NCI-H2107 treated with DMSO at 0.1 percent for 48 hours (cell line): ENCODE results near the gene FRK.

ENCODE experiments used
- DNase-seq: peaks from one replicate; lab custom pipeline; 2025; ENCODE audit not compliant: unreplicated experiment; lab: John Stamatoyannopoulos, UW

Gene FRK

DNA sequence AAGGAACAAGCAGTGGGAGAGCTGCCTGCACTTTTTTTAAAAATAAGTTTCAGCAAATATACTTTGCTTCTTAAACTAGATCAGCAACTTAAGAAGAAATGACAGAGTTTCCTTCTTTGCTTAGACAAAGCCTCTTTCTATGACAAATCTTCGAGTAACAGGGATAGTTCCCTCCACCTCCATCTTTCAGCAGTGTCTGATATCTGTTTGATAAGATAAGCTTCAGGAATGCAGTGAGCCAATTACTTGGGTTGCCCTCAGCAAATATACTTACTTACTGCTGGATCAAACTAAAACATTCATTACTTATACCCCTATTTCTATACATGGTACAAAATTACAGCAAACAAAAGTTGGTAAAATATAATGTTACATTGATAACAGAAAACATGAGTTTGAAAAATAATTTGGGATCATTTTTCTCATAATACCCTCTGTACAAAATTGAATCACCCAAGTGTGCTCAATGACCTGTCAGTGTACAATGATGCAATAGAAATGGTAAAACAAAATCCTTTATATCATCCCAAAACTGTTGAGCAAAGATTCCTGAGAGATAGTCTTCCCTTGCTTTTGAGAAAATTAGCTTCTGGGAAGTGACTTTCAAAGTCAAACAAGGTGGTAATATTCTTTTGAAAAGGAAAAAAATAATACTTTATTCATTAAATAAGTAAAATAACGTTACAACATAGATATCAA is 24.5 kb downstream of the FRK start:
- DNase-seq: no peak

DNA sequence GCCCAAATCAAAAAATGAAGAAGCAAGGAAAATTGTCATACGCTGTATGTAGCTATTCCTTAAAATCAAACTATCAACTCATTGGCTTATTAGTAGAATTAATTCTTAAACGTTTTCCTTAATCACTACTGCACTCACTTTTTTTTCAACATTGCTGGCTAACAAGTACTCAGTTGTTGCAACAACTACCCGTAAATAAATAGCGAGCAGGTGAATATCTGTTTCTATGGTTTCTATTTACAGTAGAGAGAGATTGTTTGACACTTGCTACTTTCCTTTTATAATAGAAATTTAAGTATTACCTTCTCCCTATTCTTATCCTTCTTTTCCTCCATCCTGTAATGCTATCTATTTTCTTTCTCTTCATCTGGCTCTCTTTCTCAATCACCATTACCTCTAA is 25.1 kb downstream of the FRK start:
- DNase-seq: no peak

DNA sequence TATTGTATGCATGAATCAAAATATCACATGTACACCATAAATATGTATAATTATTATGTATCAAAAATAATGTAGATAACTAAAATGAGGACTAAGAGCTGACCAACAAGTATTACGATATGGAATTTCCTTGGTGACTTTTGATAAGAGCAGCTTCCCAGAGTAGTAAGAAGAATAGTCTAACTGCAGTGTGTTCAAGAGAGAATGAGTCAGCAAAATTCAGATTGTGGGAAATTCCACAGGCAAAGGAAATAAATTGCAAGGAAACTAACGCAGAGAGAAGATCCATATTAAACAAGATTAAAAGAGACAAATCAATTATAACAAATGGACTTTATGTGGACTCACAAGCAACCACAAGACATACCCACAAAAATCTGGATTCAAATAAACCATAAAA is 26.4 kb downstream of the FRK start:
- no peak for DNase-seq

DNA sequence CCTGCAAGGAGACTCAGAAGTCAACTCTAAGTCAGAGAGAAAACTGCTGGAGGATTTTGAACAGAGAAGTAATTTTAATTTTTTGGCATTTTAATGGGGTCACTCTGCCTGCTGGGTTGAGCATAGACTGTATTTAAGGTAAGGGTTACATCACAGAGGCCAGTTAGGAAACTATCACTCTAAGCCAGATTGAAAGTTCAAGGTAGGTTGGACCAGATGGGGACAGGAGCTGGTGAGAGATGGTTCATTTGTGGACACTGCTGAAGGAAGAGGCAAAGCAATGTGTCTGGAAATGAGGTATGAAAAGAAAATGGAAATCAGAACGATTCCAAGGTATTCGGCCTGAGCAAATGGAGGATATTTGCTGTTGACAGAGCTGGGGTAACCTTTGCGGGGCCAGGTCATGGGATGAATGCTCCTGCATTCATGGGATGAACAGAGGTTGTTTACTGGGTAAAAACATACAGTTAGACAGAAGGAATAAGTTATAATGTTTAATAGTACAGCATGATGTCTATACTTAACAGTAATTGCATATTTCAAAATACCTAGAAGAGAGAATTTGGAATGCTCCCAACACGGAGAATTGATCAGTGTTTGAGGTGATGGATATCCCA is 26.9 kb downstream of the FRK start:
- no peak for DNase-seq

DNA sequence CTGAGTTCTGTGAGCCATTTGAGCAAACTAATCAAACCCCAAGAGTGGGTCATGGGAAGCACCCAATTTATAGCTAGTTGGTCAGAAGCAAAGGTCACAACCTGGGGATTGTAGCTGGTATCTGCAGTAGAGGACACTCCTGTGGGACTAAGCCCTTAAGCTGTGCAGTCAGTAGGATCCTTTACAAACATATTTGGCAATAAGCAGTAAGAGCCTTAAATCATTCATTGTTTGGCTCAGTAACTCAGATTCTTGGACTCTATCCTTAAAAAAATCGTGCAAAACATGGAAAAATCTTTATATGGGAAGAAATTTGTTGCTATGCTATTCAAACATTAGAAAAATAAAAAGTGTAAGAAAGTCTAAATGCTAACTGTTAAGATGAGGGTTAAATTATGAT is 29.9 kb downstream of the FRK start:
- no peak for DNase-seq

DNA sequence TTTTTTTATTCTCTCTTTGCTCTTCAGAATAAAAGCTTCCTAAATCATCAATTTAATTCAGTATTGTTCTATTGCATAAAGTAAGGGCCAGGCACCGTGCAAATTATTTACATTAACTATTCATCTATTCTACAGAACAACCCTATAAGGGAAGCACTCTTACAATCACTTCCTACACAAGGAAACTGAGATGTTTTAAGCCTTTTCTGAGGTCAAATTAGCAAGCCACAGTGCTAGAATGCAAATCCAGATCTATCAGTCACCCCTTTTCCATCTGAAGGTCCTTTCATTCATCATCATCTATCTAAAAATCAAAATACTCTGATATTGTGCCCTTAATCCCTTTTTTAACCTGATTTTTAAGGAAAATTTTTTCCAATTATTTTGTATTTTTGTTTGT is 31.2 kb downstream of the FRK start:
- no peak for DNase-seq

DNA sequence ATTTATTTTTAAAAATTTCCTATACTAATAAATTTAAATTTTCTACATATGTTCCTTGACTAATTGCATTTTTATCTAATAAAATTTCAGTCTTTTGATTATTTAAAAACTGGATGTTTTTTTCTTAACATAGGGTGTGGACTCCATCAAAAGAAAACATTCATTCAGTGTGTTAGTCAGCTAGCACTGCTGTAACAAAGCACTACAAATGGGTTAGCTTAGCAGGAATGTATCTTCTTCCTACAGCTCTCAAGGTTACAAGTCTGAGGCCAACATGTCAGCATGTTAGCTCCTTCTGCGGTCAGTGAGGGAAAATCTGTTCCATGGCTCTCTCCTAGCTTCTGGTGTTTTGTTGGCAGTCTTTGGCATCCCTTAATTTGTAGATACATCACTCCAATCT is 32.5 kb downstream of the FRK start:
- no peak for DNase-seq

DNA sequence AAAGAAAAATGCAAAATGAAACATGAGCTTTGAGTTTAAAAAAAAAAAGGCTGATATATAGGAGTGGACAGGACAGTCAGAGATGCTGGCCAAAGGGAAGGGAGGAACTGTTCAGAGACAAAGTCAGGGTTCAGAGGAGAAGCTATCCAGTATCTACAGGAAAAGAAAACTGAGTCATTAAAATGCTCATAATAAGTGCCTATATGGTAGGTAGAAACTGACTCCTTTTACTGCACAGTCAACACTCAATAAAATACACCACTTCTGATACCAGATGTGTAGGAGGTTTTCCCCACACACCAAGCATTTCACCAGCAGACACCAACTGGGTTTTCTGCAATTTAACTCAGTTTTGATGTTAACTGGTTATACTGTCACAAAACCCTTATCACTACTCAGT is 32.9 kb downstream of the FRK start:
- DNase-seq: no peak

DNA sequence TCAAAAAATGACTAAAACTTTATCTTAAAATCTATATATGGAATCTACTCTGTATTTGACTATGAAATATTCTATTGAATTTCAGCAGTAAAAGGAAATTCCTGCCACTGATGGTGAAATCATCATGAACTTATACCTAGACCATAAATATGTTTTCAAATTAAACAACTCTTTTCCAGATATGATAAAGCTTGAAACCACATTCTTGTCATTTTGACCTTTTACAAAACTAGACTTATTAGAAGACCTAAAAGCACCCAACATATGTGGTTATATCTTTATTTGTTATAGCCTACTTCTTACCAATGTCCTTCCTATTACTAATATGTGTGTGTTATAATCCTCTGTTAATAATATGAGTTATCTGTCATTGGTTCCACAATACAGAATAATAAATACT is 35.3 kb downstream of the FRK start:
- no peak for DNase-seq

DNA sequence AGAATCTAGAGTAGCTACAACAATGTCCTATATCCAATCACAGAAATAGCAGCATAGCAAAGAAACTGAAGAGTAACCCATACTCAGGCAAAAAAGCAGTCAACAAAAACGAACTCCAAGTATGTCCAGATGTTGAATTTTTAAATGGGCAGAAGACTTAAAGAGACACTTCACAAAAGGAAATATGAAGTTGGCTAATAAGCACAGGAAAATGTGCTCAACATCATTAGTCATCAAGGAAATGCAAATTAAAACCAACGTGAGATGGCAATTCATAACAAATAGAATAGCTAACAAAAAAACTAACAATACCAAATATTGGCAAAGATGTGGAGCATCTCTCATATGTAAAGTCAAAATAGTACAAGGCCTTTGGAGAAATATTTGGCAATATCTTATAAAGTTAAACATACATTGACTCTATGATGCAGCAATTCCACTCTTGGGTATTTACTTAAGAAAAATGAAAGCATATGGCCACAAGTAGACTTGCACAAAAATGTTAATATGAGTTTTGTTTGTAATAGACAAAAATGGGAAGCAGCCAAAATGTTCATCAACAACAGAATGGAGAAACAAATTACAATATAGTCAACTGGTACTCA is 37.7 kb downstream of the FRK start:
- no peak for DNase-seq

DNA sequence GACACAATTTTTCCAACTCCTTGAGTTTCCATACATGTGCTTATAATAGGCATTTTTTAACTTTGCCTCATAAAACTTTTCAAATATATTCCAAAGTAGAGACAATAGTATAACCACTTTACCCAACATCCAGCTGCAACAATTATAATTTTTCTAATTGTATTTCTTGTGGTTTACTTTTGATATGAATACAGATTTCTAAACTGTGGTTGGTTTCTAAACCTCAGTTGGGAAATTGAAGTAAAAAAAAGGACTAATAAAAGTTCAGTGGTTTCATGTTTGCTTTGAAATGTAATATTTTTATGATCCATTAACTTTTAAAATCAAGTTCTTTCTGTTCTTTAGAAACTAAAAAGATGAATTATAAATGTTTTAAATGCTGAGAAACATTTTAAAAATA is 40.0 kb downstream of the FRK start:
- DNase-seq: no peak

DNA sequence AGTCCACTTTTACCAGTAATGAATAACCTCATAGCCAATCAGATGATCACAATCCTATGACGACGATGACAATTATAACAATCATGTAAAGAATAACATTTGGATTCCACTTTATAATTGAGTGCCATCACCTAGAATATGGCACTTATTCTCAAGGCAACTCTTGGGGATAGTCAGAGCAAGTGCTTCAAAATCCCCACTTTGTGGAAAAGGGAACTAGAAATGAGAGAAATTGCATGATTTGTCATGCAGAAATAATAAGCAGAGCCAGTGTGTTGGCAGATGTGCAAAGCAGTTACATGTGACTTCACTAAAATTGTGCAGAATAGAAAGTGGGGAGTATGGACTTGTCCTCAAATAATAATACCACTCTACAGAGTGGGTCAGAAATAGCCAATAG is 41.3 kb downstream of the FRK start:
- no peak for DNase-seq

DNA sequence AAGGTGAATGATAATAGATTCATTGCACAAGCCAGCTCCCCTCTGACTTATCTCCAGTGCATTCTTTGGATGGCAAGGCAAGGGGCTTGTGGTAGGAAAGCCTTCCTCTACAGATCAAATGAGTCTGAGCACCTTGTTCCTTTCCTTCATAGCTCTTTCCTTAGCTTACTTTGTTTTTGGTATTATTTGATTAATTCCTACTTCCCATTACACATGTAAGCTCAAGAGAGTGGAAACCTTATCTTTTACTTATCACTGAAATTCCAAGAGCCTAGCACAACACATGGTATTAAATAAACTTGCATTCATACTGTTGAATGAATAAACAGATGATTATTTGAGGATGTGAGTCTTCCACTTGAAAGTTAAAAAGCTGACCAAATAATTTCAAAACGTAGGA is 41.7 kb downstream of the FRK start:
- DNase-seq: no peak

DNA sequence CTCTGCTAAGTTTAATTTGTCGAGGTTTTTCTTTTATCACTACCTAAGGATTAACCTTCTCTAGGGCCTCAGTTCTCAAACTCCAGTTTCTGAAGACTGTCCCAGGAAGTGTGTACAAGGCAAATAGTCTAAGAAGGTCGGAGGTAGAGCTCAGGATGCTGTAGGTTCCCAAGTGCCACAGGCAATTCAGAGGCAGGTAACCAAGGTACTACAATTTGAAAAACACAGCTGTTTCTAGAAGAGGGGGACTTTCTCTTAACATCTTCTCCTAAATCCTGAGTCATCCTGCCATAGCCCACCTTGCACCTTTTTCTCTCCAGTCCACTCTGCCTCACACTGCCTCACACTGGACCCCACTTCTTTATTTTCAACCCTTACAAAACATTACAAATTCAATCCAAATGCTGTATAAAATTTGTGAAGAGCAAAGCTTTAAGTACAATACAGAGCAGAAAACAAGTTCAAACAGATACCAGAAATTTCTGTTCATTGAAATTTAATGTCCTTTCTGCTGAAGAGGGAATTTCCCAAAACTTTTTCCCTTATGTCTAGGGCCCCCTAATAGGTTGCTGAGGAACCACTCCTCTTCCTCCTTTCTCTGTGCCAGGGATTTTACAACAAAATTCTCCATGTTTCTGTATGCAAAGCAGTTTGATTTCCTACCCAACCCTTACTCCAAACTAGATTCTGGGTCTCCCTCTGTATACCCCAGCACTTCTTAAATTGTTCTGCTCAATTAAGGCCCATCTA is 43.0 kb downstream of the FRK start:
- no peak for DNase-seq

DNA sequence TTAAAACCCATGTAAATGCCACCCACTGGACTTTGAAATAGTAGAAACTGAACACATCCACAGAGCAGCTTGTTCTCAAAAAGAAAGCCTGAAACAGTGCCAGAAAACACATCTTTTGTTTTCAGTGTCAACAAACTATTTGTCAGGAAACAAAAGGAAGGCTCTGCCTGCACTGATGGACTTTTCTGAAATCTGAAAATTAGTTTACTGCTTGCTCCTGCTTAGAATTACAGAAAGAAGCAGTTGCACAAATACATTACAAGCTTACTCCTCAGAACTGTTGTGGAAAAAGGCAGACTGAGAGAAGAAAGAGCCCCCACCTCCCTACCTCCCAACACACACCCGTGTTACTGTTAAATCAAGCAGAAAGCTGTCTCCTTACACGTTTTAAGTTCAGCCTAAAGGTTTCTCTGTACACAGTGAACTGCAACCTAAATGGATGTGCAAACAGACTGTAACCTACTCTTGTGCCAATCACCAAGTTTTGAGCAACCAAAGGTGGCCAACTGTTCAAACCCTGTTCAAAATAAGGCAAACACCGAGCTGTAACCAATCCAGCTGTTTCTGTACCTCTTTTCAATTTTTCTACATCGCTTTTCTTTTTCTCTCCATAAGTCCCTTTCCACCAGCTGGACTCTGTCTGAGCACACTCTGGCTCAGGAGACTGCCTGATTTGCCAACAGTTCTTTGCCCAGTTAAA is 43.7 kb downstream of the FRK start:
- no peak for DNase-seq

DNA sequence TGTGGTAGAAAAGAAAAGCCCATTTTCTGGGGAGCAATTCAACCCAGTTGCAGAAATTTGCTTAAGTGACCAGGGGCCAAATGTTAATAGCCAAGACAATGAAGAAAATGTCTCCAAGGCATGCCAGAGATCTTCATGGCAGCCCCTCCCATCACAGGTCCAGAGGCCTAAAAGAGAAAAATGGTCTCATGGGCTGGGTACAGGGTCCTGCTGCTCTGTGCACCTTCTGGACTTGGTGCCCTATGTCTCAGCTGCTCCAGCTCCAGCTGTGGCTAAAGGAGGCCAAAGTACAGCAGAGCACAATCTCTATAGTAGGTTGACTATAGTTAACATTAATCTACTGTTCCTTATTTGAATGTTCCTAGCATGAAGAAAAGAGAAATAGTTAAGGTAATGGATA is 44.7 kb downstream of the FRK start:
- no peak for DNase-seq

DNA sequence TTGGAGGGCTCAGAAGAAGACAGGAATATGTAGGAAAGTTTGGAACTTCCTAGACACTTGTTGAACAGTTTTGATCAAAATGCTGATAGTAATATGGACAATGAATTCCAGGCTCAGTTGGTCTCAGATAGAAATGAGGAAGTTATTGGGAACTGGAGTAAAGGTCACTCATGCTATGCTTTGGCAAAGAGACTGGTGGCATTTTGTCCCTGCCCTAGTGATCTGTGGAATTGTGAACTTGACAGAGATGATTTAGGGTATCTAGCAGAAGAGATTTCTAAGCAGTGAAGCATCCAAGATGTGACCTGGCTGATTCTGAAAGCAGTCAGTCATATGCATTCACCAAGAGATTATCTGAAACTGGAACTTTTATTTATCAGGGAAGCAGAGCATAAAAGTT is 45.1 kb downstream of the FRK start:
- no peak for DNase-seq

DNA sequence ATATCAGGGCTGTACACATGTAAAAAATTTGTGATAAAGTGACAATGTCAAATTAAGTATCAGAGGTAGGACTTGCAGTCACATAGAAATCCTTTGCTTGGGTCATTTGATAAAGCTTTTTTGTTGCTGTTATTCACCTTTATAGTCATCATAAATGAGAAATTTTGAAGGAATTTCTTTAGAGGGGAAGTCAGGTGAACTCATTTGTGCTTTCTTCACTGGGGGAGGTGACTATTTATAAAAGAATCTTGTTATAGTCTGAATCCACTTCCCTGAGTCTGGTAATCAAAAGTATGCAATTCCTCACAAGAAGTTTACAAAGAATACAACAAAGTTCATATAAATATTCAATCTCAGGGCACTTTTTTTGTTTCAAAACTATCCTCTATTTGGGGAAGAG is 47.7 kb downstream of the FRK start:
- no peak for DNase-seq

DNA sequence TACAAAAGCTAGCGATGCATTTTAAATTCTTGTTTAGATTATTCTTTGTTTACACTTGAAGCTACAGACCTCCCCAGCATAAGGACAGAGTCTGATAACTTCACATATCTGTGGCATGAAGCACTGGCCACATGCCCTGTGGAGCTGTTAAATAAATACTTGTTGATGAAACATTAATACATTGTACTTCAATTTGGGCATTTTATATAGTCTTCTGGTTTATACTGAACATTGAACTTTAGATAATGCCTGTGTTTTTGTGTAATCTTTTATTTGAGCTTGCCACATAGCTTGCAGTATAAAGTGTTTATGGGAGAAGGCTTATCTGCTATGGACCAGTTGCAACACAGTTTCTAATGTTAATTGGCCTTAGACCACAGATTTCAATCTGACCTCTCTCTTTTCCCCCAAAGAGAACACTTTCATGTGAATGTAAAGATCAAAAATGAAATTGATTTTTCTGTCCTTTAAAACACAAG is 48.2 kb downstream of the FRK start:
- DNase-seq: no peak

DNA sequence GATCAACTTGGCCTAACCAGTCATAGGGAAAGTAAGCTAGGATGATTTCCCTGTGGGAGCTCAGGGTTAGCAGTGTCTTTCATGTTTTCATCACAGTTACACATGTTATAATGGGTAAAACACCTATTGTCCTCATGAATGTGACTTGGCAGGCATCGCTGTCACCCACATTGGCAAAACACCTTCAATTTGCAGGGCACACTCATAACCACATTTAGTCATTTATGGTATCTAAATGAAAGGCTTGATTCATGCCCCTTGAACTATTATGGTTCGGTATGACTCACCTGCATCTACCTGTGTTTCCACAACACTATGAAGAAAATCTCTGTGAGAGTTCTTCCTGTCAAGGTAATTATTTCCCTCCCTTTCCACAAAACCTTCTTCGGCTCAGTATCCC is 49.2 kb downstream of the FRK start:
- DNase-seq: peak; percentile 61

DNA sequence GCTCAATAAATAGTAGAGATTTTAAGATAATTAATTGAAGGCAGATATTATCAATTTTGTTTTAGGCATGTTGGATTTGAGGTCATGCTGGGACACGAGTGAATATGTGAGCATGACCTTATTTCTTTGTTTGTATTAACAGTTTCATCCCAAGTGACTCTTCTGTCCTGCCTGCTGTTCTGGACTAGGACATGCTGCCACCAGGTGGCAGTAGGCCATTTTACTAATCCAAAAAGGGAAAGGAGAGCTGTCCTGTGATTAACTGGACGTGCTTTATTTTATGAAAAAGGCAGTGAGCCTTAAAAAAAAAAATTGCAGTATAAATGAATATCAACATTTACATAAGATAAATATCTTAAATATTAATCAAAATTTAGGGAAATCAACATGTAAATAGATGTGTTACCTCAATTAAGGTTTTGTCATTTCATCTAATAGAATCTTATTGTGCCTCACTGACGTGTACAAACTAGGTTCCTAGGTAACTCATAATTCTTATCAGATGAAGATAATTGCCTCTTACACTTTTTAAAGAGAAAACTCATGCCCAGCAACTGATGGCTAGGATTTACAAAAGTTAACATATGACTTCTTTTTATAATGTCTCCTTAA is 49.8 kb downstream of the FRK start:
- peak; percentile 40 for DNase-seq
